GM10847 (cell line): Measurements from ENCODE around the gene CD7.

Experiments used
- POLR2A ChIP-seq: IDR thresholded peaks from 2 replicates; pipeline ENCODE4 v1.6.1; 2011; ENCODE audit not compliant: insufficient read length; ENCODE audit errors: extremely low read depth

CD7 gene

DNA sequence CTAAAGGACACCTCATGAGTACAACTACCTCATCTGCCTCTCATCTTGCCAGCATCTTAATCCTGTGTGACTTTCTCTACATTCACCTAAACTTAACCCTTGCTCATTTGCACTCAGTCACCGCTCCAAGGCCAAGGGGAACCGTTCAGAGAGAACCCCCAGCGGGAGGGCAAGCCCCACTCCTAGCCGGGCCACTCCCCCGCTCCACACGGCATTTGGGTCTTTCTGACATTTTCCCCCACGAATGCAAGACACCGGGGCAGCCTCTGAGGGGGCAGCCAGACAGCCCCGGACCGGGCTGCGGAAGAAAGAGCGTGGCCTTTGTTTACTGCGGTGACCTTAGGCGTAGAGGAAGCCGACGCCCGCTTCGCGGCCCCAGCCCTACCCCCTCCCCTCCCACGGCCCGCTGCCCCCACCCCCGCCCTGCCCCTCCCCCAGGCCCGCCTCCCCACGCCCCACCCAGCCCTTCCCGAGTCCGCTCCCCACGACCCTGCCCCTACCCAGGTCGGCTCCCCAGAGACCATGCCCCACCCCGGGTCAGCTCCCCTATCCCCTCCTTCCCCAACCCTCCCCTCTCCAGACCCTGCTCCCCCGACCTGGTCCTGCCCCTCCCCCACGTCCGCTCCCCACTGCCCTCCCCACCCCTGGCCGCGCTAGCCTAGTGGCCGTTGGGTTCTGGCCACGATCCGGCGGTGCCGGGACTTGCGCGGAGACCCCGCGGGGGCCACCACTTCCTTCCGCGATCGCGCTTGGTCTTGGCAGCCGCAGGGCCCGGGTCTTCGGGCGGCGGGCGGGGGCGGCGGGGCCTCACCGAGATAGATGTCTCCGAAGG lies 44.7 kb downstream of the CD7 start:
- TF ChIP-seq POLR2A: no peak

DNA sequence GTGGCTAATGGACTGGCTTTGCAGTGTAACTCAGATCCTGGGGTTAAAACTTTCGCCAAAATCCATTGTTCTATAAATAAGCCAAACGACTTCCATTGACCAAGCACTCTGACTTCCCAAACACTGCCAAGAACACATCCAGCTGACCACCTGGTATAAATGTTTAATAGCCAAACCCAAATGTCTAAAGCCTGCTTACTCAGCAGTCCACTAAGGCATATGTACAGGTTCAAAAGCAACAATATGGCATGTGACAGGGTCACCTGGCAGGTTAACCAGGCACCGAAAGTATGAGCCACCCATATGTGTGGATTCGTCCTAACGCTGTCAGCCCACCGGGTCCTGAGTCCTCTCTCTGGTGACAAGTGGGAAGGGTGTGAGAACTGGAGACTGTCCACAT lies 46.0 kb downstream of the CD7 start:
- no peak for TF ChIP-seq POLR2A

DNA sequence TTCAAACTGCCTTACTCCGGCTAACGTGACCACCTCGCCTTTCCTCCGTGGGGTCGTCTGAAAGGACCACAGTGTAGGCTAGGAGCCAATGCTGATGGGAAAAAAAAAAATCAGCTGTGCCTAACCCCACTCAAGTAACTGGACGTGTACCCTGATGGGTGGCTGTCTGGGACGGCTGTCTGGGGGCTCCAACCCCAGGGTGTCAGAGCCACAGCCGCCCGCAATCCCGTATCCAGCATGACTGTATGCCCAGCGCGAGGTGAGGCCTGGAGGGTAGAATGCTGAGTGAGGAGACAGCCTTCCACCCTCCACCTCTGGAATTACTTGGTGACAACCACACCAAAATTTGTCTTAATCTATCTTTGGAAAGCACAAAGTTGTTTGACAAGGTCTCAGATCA lies 46.8 kb downstream of the CD7 start:
- no peak for TF ChIP-seq POLR2A

DNA sequence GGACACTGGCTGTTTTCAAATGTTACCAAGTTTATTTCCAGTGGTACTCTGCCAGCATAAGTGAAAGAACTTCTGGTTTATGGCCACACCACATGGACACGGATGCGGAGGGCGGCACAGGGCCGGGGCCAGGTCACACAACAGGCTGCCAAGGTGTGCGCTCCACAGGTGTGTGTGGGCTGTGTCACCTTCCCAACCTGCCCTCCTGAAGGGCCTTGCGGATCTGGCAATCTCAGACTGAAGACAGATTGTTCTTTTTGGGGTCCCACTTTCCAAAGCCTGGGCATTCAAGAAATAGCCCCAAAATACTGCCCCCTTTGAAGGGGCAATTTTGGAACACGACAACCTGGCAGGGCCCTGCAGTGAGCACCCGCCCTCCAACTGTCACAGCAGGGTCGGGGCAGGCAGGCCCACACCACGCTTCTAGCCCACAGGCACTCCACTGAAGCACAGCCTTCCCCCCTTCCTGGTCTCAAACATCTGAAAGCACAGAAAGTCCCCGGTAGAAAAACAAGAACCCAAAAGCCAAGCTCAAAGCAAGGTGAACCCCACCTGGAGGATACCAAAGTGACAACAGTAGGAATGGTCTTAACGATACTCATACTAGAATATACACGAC lies 47.4 kb downstream of the CD7 start:
- TF ChIP-seq POLR2A: no peak

DNA sequence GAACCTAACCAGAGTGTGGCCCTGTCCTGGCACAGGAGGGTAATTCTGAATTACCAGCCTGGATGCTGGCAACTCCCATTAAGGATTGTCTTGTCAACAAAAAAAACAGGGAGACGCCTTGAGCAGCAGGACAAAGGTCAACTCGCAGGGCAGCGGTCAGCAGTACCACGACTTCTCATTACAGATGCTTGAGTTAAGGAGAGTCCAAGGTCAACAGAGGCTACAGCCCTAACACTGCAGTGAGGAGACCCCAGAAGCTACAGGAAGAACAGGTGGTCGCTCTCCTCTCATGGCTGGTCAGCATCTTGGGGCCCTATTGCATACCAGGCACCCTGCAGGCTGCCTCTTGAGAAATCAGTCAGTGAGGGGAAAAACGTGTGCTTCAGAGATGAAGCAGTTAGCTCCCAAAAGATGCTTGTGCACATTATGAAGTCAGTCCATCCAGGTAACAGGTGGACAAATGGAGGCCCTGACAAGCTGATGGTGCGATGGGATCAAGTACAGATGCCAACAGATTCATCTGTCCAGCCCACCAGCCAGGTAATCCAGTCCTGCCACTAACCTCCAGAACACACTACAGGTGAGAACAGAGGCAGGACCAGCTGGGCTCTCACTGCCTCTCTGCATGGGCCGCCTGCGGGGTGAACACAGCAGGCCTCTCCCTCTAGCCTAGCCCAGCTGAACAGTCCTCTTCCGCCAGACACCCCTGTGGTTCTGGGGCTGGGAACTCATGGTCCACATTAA lies 48.1 kb downstream of the CD7 start:
- TF ChIP-seq POLR2A: no peak

DNA sequence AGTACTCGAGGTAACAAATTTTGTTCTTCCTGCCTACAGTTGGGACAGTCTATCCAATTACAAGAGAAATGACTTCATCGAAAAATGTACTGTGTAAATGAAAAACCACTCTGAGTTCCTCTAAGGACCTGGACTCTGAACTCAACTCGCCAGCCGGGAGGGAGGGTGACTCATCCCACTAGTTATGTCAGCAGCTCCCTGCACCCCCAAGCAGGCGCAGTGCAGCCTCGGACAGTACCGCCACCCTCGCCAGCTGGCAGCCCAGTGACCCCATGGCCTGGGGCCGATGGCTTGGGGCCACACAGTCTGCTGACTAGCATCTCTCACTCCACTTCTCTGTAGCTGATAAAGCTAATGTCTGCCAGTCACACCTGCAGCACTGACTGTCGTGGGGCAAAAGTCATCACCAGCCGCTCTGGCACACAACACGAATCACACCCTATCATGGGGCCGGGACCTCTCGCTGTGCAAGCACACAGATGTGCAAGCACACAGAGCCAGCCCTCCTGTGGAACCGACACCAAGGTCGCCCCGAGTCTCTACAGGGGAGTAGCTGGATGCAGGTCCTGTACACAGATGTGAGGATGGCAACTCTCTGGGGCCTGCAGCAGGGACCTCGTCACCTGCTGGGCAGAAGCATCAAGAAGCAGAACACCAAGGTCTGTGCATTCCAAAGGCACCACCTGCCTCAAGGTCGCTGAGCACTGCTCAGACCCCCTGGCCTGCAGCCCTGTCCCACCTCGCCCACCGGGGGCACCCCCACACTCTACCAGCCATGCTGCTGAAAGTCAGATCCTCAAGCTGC lies 49.6 kb downstream of the CD7 start:
- no peak for TF ChIP-seq POLR2A

DNA sequence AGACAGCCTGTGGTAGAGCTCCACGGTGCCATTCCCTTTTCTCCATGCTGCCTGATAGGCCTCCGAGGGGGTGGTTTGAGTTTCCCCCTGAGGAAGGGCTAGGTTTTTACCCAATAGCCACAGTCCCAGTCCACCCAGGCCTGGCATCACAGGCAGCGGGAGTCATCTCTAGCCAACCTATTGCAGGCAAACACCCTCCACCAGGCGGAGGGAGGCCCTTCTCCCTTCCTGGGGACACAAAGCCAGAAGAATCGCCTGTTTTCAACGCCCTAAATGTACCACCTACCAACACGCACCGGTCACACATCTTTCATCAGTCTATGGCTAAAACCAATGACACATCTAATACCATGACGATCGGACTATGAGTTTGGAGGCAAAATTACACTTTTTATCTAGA lies 51.3 kb downstream of the CD7 start:
- TF ChIP-seq POLR2A: no peak
